ENCODE results near the gene HNRNPK. TPM values are rescaled to one million over a fixed set of nuclear protein-coding genes. Genes with fewer than 3 reads are reported as not detected.
A peak's percentile ranks its signal among the peaks of the same experiment; 100 is the strongest.

HNRNPK gene
- total RNA-seq, 1 experiment from 2014 or later: 723 TPM

GRCh38 chr9:83981126-83981871 lies 1.3 kb upstream of the HNRNPK start (continued):
- TF ChIP-seq ZNF425 (CRISPR knock-in tag; conservative IDR thresholded peaks at IDR 0.05) (no peak), ATF6 (CRISPR knock-in tag; IDR thresholded peaks at IDR 0.05) (no peak), TP53 (CRISPR knock-in tag; IDR thresholded peaks at IDR 0.05) (no peak), ZNF512 (CRISPR knock-in tag; IDR thresholded peaks at IDR 0.05; ENCODE audit: borderline replicate concordance) (no peak), HMGA2 (CRISPR knock-in tag; IDR thresholded peaks at IDR 0.05) (no peak), MYBL2 (CRISPR knock-in tag; IDR thresholded peaks at IDR 0.05) (no peak), NR2C2 (CRISPR knock-in tag; IDR thresholded peaks at IDR 0.05) (no peak)

- ATAC-seq: peak; percentile 83
- H3K27me3 Mint-ChIP-seq (ENCODE audit: low read depth): peaks cover 2% of the 10 kb centered on the region
- TF ChIP-seq GRHL2 (CRISPR knock-in tag; IDR thresholded peaks at IDR 0.05; ENCODE audit: insufficient replicate concordance, severe bottlenecking) (no peak), ATF3 (CRISPR knock-in tag; conservative IDR thresholded peaks at IDR 0.05) (no peak), E2F4 (CRISPR knock-in tag; IDR thresholded peaks at IDR 0.05; ENCODE audit: borderline replicate concordance, low read depth) (peak; percentile 64; the same call in 1 of the 2 replicates), ZMAT4 (CRISPR knock-in tag; IDR thresholded peaks at IDR 0.05) (0 out of 2 replicates have a peak, but pooled peaks have one; percentile 49), ATF2 (CRISPR knock-in tag; IDR thresholded peaks at IDR 0.05; ENCODE audit: borderline replicate concordance, low read depth) (no peak), TCF7 (CRISPR knock-in tag; IDR thresholded peaks at IDR 0.05; ENCODE audit: low read depth) (no peak), ZBTB43 (CRISPR knock-in tag; IDR thresholded peaks at IDR 0.05) (peak; percentile 71; the same call in 1 of the 2 replicates), RORB (CRISPR knock-in tag; IDR thresholded peaks at IDR 0.05) (no peak), USF1 (CRISPR knock-in tag; IDR thresholded peaks at IDR 0.05) (peak; percentile 13; the same call in 1 of the 2 replicates), E2F1 (CRISPR knock-in tag; IDR thresholded peaks at IDR 0.05) (no peak), SOX15 (CRISPR knock-in tag; IDR thresholded peaks at IDR 0.05) (no peak)
Observed at GRCh38 chr9:83980395-83981125, 545 bp upstream of the HNRNPK start, which contains the start of gene RMI1. RMI1 (plus strand) TSS chr9:83980805; CDS start chr9:84000987, 20,182 bp downstream.

More at GRCh38 chr9:83980395-83981125, 545 bp upstream of the HNRNPK start, which contains the start of gene RMI1:
- H3K4me3 Mint-ChIP-seq: peak within 1 kb of the TSS; percentile 99
- H3K9me3 Mint-ChIP-seq: no peaks in the 10 kb centered on the region
- H3K27ac Mint-ChIP-seq: peak within 1 kb of the TSS; percentile 100
- peaks cover 39% of the 10 kb centered on the region for H3K36me3 Mint-ChIP-seq
- ChIA-PET POLR2A (interaction anchor here (0.6 to 2.7 kb wide), 16 partner anchors 10 to 924 kb away, joined by 3 to 24 read pairs (median 4); partner anchors contain the start of genes KIF27 and UBQLN1), CTCF (interaction anchor here (1.0 to 1.5 kb wide), 2 partner anchors 121 to 281 kb away, joined by 3 to 8 read pairs; no protein-coding TSS in a partner anchor)
- peak; percentile 99 for DNase-seq (ENCODE audit: low spot score)
- H3K4me1 Mint-ChIP-seq: peaks cover 42% of the 10 kb centered on the region
